Mucosa of rectum (tissue), 2 donors: ENCODE results near the gene SIGLEC14.
"Not testable (repeated sequence)": the region's sequence is repeated elsewhere in the genome, so short reads cannot be mapped to it uniquely, and the experiment has no call there.

Source experiments
- H3K27ac ChIP-seq, 2 donors: one replicate each; pipeline ENCODE4 v1.7.0; 2013; ENCODE audit warnings: inconsistent platforms in 2 of 2, low read depth in 2 of 2, low read length in 2 of 2
- H3K27me3 ChIP-seq, 2 donors: one replicate each; pipeline ENCODE4 v1.7.0; 2013; ENCODE audit warnings: low read length in 2 of 2; ENCODE audit not compliant: control insufficient read depth in 2 of 2, insufficient read depth in 2 of 2
- H3K36me3 ChIP-seq, 2 donors: one replicate each; pipeline ENCODE4 v1.7.0; 2013; ENCODE audit warnings: low read length in 2 of 2; ENCODE audit not compliant: control insufficient read depth in 2 of 2, insufficient read depth in 2 of 2
- H3K4me1 ChIP-seq, 2 donors: one replicate each; pipeline ENCODE4 v1.7.0; 2013; ENCODE audit warnings: low read length in 2 of 2, mild to moderate bottlenecking in 1 of 2; ENCODE audit not compliant: control insufficient read depth in 2 of 2, insufficient read depth in 2 of 2
- H3K4me3 ChIP-seq, 2 donors: one replicate each; pipeline ENCODE4 v1.7.0; 2013; ENCODE audit warnings: low read length in 2 of 2
- H3K9ac ChIP-seq, 2 donors: one replicate each; pipeline ENCODE4 v1.7.0; 2013; ENCODE audit warnings: low read length in 2 of 2, low read depth in 1 of 2, mild to moderate bottlenecking in 1 of 2
- H3K9me3 ChIP-seq, 2 donors: one replicate each; pipeline ENCODE4 v1.7.0; 2013; ENCODE audit warnings: low read length in 2 of 2; ENCODE audit not compliant: control insufficient read depth in 2 of 2
- donor health status: healthy.
- donor health status: Normal muscosa, but diverticular disease.

SIGLEC14 gene

DNA sequence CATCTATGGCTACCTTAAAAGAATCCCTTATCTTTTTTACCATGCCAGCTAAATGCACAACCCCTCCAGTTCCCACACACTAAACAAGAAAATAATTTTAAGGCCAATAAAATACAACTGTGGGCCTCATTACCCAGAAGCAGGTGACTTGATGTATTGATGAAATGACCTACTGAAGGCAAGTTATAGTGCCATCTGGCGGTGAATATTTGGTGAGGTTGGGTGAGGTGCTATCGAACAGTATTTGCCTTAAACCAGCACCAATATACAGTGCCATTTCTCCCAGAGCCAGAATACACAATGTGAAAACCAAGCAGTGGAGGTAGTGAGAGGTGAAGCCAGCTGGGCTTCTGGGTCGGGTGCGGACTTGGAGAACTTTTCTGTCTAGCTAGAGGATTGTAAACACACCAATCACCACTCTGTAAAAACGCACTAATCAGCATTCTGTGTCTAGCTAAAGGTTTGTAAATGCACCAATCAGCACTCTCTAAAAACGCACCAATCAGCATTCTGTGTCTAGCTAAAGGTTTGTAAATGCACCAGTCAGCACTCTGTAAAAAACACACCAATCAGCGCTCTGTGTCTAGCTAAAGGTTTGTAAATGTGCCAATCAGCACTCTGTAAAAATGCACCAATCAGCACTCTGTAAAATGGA lies 29.4 kb upstream of the SIGLEC14 start:
- H3K4me3 ChIP-seq, H3K9ac ChIP-seq, H3K4me1 ChIP-seq, H3K9me3 ChIP-seq, H3K27ac ChIP-seq, H3K36me3 ChIP-seq, H3K27me3 ChIP-seq: not testable (repeated sequence)

DNA sequence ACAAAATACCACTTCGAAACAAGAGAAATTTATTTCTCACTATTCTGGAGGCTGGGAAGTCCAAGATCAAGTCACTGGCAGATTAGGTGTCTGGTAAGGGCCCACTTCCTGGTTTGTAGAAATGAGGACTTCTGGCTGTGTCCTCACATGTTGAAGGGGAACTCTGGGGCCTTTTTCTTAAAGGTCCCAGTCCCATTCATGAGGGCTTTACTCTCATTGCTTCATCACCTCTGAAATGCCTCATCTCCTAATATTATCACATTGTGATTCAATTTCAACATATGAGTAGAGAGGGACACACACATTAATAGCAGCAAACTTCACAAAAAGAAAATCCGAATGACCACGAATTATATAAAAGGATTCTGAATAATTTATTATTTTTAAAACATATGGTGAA lies 21.6 kb upstream of the SIGLEC14 start:
- H3K4me1 ChIP-seq: no peaks in the 10 kb centered on the region
- no peak overlapping the region for H3K4me3 ChIP-seq
- H3K9me3 ChIP-seq: no peaks in the 10 kb centered on the region
- peaks cover 2 to 8% of the 10 kb centered on the region in 2 donors for H3K27me3 ChIP-seq
- H3K27ac ChIP-seq: no peak overlapping the region
- no peaks in the 10 kb centered on the region for H3K36me3 ChIP-seq
- H3K9ac ChIP-seq: no peak overlapping the region

DNA sequence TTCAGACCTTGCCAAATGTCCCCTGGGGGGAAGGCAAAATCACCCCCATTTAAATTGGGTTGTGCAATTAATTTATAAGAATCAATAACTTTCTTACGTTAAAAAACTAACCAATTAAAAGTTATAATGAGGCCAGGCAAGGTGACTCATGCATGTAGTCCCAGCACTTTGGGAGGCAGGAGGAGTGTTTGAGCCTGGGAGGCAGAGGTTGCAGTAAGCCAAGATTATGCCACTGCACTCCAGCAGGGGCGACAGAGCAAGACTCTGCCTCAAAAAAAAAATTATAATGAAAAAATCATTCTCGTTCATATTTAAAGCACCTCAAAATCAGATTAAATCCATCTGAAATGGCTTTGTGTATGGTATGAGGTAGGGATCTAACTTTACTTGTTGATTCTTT lies 18.4 kb upstream of the SIGLEC14 start:
- Histone ChIP-seq H3K9me3 (no peaks in the 10 kb centered on the region), H3K9ac (no peak overlapping the region), H3K27me3 (peaks cover 2 to 8% of the 10 kb centered on the region in 2 donors), H3K4me1 (no peaks in the 10 kb centered on the region), H3K36me3 (no peaks in the 10 kb centered on the region), H3K4me3 (no peak overlapping the region), H3K27ac (no peak overlapping the region)

DNA sequence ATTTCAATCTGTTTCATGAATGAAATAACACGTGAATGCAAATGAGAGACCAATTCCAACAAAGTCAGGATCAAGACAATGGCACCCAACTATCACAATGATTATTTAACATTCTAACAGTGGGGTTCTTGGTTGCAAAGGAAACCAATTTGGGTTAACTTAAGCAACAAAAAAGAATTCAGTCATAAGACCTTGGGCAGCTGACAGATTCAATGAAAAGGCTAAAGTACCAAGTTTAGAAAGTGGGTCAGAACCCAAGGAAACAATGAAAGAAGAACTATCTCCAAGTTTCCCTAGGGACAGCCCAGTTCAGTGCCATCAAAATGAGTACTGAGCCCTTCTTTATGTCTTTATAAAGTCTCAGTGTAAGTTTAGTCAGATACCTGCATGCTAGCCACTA lies 17.5 kb upstream of the SIGLEC14 start:
- Histone ChIP-seq H3K9ac (no peak overlapping the region), H3K4me1 (no peaks in the 10 kb centered on the region), H3K9me3 (no peaks in the 10 kb centered on the region), H3K27ac (no peak overlapping the region), H3K27me3 (peaks cover 2 to 8% of the 10 kb centered on the region in 2 donors), H3K36me3 (no peaks in the 10 kb centered on the region), H3K4me3 (no peak overlapping the region)

DNA sequence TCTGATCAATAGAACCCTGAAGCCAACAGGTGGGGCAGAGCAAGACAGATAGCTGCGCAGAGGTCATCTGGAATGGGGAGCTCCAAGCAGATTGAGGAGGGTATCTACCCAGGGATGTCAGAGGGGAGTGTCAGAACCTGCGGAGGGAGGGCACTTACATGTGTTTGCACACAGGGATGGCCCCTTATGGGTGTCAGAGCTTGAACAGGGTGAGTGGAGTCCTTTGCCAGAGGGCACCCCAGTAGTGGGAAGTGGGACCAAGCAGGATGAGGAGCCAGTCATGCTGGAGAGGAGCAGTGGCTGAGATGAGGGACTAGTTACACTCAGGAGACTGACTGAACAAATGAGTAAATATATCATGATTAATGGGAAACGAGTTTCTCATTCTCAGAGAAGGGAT lies 17.0 kb upstream of the SIGLEC14 start:
- H3K4me1 ChIP-seq: no peaks in the 10 kb centered on the region
- H3K9ac ChIP-seq: no peak overlapping the region
- no peaks in the 10 kb centered on the region for H3K9me3 ChIP-seq
- H3K36me3 ChIP-seq: no peaks in the 10 kb centered on the region
- peaks cover 2 to 8% of the 10 kb centered on the region in 2 donors for H3K27me3 ChIP-seq
- H3K27ac ChIP-seq: no peak overlapping the region
- H3K4me3 ChIP-seq: no peak overlapping the region

DNA sequence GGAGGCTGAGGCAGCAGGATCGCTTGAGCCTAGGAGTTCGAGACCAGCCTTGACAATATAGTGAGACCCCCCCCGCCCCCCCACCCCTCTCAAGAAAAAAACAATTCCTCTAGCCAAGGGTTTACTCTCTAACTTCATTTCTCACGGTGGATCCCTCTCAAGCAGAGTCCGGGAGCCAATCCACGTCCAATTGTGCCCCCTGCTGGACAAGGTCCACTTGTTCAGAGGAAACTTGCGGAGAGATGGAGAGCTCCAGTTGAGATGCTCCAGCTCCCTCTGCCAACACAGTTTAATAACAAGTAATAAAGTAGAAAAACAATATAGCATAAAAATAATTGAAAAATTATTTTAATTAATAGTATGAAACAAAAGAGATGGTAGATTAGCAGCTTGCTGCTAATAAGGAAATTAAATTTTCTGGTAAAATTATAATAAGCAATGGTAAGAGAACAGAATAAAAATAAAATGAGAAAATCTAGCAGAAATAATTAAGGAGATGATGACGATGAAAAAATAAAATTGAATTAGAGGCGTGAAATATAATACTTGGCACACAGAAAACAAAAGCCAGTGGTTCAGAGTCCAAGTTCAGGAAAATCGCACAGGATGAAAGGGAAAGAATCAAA lies 14.5 kb upstream of the SIGLEC14 start:
- Histone ChIP-seq H3K9ac (no peak overlapping the region), H3K4me3 (no peak overlapping the region), H3K4me1 (no peaks in the 10 kb centered on the region), H3K9me3 (no peaks in the 10 kb centered on the region), H3K27me3 (peaks cover 2 to 8% of the 10 kb centered on the region in 2 donors), H3K27ac (no peak overlapping the region), H3K36me3 (no peaks in the 10 kb centered on the region)

DNA sequence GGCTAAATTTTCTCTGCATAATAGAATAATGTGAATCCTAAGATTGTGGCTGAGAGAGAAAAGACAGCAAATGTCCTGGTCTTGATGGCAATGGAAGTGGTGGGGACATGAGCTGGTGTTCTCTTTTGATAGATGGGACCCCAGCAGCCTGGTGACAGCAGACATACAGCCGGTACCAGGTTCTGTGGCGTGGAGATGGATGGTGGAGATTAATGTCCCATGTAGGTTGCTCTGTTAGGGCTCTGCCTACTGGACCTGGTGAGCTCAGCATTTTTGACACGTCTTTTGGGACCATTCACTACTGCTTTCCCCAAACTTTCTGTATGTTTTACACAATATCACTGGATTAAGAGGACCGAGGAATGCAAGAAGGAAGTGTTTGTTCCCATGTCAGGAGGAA lies 8.2 kb upstream of the SIGLEC14 start:
- no peaks in the 10 kb centered on the region for H3K27me3 ChIP-seq
- H3K27ac ChIP-seq: no peak overlapping the region
- H3K4me1 ChIP-seq: no peaks in the 10 kb centered on the region
- H3K9ac ChIP-seq: no peak overlapping the region
- H3K9me3 ChIP-seq: no peaks in the 10 kb centered on the region
- H3K4me3 ChIP-seq: no peak overlapping the region
- H3K36me3 ChIP-seq: no peaks in the 10 kb centered on the region

DNA sequence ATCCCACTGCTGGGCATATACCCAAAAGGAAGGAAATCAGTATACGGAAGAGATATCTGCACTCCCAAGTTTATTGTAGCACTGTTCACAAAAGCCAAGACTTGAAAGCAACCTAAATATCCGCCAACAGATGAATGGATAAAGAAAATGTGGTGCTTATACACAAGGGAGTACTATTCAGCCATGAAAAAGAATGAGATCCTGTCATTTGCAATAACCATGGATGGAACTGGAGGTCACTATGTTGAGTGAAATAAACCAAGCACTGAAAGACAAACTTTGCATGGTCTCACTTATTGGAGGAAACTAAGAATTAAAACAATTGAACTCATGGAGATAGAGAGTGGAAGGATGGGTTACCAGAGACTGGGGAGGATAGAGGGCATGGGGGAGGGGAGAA lies 6.5 kb upstream of the SIGLEC14 start:
- Histone ChIP-seq H3K27me3 (no peaks in the 10 kb centered on the region), H3K27ac (no peak overlapping the region), H3K9ac (no peak overlapping the region), H3K4me1 (no peaks in the 10 kb centered on the region), H3K9me3 (no peaks in the 10 kb centered on the region), H3K4me3 (no peak overlapping the region), H3K36me3 (no peaks in the 10 kb centered on the region)

DNA sequence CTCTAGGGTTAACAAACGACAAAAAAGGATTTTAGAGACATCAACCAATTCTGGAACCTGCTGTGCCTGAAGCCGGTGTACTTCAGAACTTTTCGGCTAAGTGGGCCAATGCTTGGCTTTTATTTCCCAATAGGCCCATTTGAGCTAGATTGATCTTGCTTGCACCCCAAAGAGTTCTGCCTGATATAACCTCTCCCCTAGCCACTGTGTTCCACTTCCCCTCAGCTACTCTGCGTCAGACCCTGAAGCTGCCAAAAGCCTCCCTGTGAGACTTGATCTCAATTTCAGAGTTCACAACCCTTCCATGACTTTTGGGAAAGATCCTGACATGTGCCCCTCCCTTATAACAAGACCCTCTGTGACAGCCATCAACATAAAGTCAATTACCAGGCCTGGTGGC lies 5.6 kb upstream of the SIGLEC14 start:
- Histone ChIP-seq H3K9ac (no peak overlapping the region), H3K27ac (no peak overlapping the region), H3K4me3 (no peak overlapping the region), H3K4me1 (no peaks in the 10 kb centered on the region), H3K9me3 (no peaks in the 10 kb centered on the region), H3K27me3 (no peaks in the 10 kb centered on the region), H3K36me3 (no peaks in the 10 kb centered on the region)

DNA sequence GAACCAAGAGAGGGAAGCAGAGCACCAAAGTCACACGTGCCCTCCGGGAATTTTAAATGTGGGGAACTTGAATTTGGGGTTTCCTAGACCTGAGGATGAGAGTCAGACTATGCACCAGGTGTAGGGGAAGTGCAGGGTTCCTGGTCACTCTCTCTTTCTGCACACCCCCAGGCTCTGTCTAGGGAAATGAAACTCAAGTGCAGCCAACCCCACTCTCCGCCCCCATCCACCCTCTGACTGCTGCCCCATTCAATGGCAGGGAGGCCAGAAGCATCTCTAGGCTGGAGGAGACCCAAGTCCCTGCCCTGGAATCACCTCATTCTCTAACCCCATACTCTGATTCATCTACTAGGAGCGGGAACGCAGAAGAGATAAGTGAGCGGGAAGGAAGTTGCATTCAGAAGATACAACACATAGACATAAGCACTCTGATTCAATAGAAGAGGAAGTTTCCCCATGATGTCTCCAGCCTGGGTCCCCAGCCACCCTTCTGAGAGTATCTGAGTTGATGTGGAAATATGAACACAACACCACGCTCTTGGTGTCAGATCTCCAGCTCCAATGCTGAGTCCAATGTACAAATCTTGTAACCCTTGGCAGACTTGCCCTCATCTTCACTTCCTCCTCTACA lies 4.7 kb upstream of the SIGLEC14 start:
- no peak overlapping the region for H3K27ac ChIP-seq
- no peak overlapping the region for H3K4me3 ChIP-seq
- no peaks in the 10 kb centered on the region for H3K9me3 ChIP-seq
- H3K27me3 ChIP-seq: no peaks in the 10 kb centered on the region
- H3K36me3 ChIP-seq: no peaks in the 10 kb centered on the region
- no peak overlapping the region for H3K9ac ChIP-seq
- no peaks in the 10 kb centered on the region for H3K4me1 ChIP-seq
